GM23248 (cell line): Measurements from ENCODE around the gene LMOD3.

ENCODE experiments used
- EZH2 ChIP-seq: fragments of 200-600 bp; sonication (generic); IDR thresholded peaks from 2 replicates; pipeline ENCODE4 v1.6.1; 2018; ENCODE audit warnings: antibody characterized with exemption, mild to moderate bottlenecking; ENCODE audit not compliant: insufficient read depth, poor library complexity, severe bottlenecking
- EZH2phosphoT487 ChIP-seq: fragments of 200-600 bp; sonication (generic); IDR thresholded peaks from 2 replicates; pipeline ENCODE4 v1.6.1; 2018; ENCODE audit warnings: antibody characterized with exemption, moderate library complexity, mild to moderate bottlenecking, low read depth; ENCODE audit not compliant: insufficient read depth

DNA sequence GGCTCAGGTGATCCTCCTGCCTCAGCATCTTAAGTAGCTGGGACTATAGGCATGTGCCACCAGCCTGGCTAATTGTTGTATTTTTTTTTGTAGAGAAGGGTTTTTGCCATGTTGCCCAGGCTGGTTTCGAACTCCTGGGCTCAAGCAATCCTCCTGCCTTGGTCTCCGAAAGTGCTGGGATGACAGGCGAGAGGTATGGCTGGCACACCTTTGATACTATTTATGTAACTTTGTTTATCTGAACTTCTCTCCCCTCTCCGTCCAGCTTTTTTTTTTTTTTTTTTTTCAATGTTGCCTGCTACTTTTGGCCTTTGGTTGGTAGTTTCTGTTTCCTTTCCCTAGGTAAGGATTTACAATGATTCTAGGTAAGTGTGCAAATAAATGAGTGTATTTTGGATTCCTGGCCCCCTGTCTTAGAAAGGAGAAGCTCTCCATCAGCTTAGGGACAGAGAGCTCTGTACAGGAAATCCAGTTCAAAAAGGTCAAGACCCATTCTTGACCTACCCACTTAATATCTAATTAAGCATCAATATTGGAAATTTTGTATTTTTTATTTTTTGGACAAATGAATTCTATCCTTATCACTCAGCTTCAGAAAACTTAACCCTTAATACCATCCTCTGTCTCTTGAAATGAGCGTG is 30.9 kb downstream of the LMOD3 start:
- TF ChIP-seq EZH2 (no peak), EZH2phosphoT487 (no peak)
